OCI-LY3 (cell line): Measurements from ENCODE around the gene GSTA3.

Experiments used
- EZH2phosphoT487 ChIP-seq: fragments of 200-600 bp; shearing (Covaris generic); IDR thresholded peaks from 2 replicates; pipeline ENCODE4 v1.6.1; 2018; ENCODE audit warnings: antibody characterized with exemption, mixed run types, low read depth
- TF ChIP-seq, protein P1 (sequence below): fragments of 200-600, 300-600 bp; sonication (generic); IDR thresholded peaks from 2 replicates; pipeline ENCODE4 v1.5.1; 2014; ENCODE audit warnings: antibody characterized with exemption, low read length, low read depth

DNA sequence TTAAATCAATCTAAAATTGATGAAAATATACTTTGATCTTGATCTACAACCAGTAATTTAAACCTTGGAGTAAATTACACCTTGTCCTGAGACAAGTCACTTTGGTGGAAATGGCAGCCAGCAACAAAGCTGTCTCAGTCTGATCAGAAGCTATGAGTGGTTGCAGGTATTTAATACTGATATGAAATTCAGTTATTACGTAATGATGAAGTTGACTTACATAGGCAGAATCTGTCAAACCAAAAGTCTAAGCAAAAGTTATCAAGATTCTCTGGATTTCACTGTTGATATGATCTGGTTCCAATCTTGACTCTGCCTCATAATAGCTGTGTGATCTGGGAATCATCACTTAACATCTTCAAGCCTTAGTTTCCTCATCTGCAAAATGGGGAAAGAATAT is 41.3 kb downstream of the GSTA3 start:
- TF ChIP-seq, protein P1, sequence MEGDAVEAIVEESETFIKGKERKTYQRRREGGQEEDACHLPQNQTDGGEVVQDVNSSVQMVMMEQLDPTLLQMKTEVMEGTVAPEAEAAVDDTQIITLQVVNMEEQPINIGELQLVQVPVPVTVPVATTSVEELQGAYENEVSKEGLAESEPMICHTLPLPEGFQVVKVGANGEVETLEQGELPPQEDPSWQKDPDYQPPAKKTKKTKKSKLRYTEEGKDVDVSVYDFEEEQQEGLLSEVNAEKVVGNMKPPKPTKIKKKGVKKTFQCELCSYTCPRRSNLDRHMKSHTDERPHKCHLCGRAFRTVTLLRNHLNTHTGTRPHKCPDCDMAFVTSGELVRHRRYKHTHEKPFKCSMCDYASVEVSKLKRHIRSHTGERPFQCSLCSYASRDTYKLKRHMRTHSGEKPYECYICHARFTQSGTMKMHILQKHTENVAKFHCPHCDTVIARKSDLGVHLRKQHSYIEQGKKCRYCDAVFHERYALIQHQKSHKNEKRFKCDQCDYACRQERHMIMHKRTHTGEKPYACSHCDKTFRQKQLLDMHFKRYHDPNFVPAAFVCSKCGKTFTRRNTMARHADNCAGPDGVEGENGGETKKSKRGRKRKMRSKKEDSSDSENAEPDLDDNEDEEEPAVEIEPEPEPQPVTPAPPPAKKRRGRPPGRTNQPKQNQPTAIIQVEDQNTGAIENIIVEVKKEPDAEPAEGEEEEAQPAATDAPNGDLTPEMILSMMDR, result no peak
- no peak for TF ChIP-seq EZH2phosphoT487
